ENCODE data around the gene FCAMR. TPM values are rescaled to one million over a fixed set of nuclear protein-coding genes. Genes with fewer than 3 reads are reported as not detected.
"Not testable (repeated sequence)": the region's sequence is repeated elsewhere in the genome, so short reads cannot be mapped to it uniquely, and the experiment has no call there.

FCAMR gene
- total RNA-seq, 4 donors from 2014 or later: not detected

- Histone ChIP-seq H3K36me3 (no peaks in the 10 kb centered on the region), H3K4me1 (peaks cover 0 to 4% of the 10 kb centered on the region in 2 donors), H3K4me3 (no peak overlapping the region), H3K27me3 (no peaks in the 10 kb centered on the region), H3K27ac (no peak overlapping the region), H3K9me3 (no peaks in the 10 kb centered on the region)
- intact Hi-C loops (cut with DNase I; ENCODE audit: low total_unique reads) (no loop called here), in situ Hi-C loops (cut with MboI; ENCODE audit: low sequenced_read_pairs in 4 of 4) (no loop called here)
- DNase-seq (no peak), ATAC-seq (peak in 1 of 2 donors; percentile 39)
- no peak for TF ChIP-seq POLR2A (IDR thresholded peaks at IDR 0.05)
- TF ChIP-seq CTCF (IDR thresholded peaks at IDR 0.05 in 4 of 5, conservative IDR thresholded peaks at IDR 0.05 in 1 of 5): no peak
Measured at GRCh38 chr1:206925106-206925736, 45.0 kb downstream of the FCAMR start.

- H3K27ac ChIP-seq: no peak overlapping the region
- H3K4me3 ChIP-seq: no peak overlapping the region
- H3K36me3 ChIP-seq: no peaks in the 10 kb centered on the region
- H3K4me1 ChIP-seq: peaks cover 0 to 4% of the 10 kb centered on the region in 2 donors
- no peaks in the 10 kb centered on the region for H3K27me3 ChIP-seq
- no peaks in the 10 kb centered on the region for H3K9me3 ChIP-seq
- no peak for ATAC-seq
- intact Hi-C loops (cut with DNase I; ENCODE audit: low total_unique reads): no loop called here
- no peak for DNase-seq
- TF ChIP-seq CTCF (IDR thresholded peaks at IDR 0.05 in 4 of 5, conservative IDR thresholded peaks at IDR 0.05 in 1 of 5): no peak
- no peak for TF ChIP-seq POLR2A (IDR thresholded peaks at IDR 0.05)
- in situ Hi-C loops (cut with MboI; ENCODE audit: low sequenced_read_pairs in 4 of 4): no loop called here
Measured at GRCh38 chr1:206924592-206925105, 45.6 kb downstream of the FCAMR start.

- DNase-seq; H3K4me3 ChIP-seq; in situ Hi-C loops (cut with MboI; ENCODE audit: low sequenced_read_pairs in 4 of 4); intact Hi-C loops (cut with DNase I; ENCODE audit: low total_unique reads); H3K36me3 ChIP-seq; ATAC-seq; H3K9me3 ChIP-seq; H3K27ac ChIP-seq; H3K4me1 ChIP-seq; H3K27me3 ChIP-seq: not testable (repeated sequence)
Measured at GRCh38 chr1:206923961-206924557, 46.2 kb downstream of the FCAMR start.

- H3K27ac ChIP-seq: no peak overlapping the region
- no peak for TF ChIP-seq CTCF (IDR thresholded peaks at IDR 0.05 in 4 of 5, conservative IDR thresholded peaks at IDR 0.05 in 1 of 5)
- no peak for TF ChIP-seq POLR2A (IDR thresholded peaks at IDR 0.05)
- ATAC-seq (peak in 1 of 2 donors; percentile 32), DNase-seq (no peak)
- no peaks in the 10 kb centered on the region for H3K27me3 ChIP-seq
- no peak overlapping the region for H3K4me3 ChIP-seq
- no peaks in the 10 kb centered on the region for H3K36me3 ChIP-seq
- intact Hi-C loops (cut with DNase I; ENCODE audit: low total_unique reads): no loop called here
- in situ Hi-C loops (cut with MboI; ENCODE audit: low sequenced_read_pairs in 4 of 4): no loop called here
- H3K9me3 ChIP-seq: no peaks in the 10 kb centered on the region
- H3K4me1 ChIP-seq: peaks cover 0 to 4% of the 10 kb centered on the region in 2 donors
Measured at GRCh38 chr1:206923009-206923960, 47.0 kb downstream of the FCAMR start.

- Histone ChIP-seq H3K27me3 (no peaks in the 10 kb centered on the region), H3K36me3 (no peaks in the 10 kb centered on the region), H3K9me3 (no peaks in the 10 kb centered on the region), H3K27ac (no peak overlapping the region), H3K4me3 (no peak overlapping the region), H3K4me1 (peaks cover 0 to 4% of the 10 kb centered on the region in 2 donors)
- intact Hi-C loops (cut with DNase I; ENCODE audit: low total_unique reads): no loop called here
- in situ Hi-C loops (cut with MboI; ENCODE audit: low sequenced_read_pairs in 4 of 4): no loop called here
- DNase-seq: no peak
- no peak for TF ChIP-seq POLR2A (IDR thresholded peaks at IDR 0.05)
- TF ChIP-seq CTCF (IDR thresholded peaks at IDR 0.05 in 4 of 5, conservative IDR thresholded peaks at IDR 0.05 in 1 of 5): no peak
- no peak for ATAC-seq
Measured at GRCh38 chr1:206922524-206922923, 47.7 kb downstream of the FCAMR start.

Measured in gastrocnemius medialis (tissue), 4 donors.